Stimulated activated CD4-positive, alpha-beta T cell treated with anti-CD3 and anti-CD28 coated beads, Interleukin-15, amount 100 ng/mL, for 24 hours (primary cell): Measurements from ENCODE around the gene B3GALNT1.

Source experiments
- DNase-seq: peaks from one replicate; pipeline ENCODE4 v3.0.0-alpha.2; 2020

Gene B3GALNT1

GRCh38 chr3:161072751-161073150 is 32.4 kb downstream of the B3GALNT1 start:
- no peak for DNase-seq

- no peak for DNase-seq
Measured at GRCh38 chr3:161072211-161072621, 32.9 kb downstream of the B3GALNT1 start.

DNA sequence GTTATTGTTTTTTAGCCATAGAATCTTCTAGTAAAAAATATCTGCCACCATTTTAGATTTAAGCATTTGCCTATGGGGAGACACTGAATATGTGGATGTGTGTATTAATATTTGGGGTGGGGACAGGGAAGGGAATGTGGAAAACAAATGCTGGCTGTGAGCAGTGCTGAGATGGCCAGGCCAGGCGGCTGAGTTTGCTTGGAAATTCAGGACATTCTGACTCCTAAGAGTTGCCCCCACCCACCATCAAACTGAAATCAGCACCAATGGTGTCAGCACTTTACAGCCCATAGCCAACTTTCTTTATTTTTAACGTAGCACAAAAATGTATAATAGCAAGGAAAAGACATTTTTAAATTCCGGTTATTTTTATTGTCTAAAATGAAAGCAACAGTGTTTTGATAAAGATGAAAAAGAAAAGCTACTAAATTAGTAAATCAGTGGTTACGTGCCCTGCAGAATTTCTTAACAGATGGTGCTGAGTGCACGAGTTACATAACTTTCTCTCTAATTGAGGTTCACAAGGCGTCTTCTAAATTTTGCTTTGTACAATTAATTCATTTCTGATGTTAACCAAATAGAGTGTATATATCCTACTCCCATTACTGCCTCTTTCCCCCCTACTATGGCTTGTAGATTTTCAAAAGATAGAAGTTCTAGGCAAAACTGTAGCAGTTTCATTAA is 34.0 kb downstream of the B3GALNT1 start:
- no peak for DNase-seq

DNA sequence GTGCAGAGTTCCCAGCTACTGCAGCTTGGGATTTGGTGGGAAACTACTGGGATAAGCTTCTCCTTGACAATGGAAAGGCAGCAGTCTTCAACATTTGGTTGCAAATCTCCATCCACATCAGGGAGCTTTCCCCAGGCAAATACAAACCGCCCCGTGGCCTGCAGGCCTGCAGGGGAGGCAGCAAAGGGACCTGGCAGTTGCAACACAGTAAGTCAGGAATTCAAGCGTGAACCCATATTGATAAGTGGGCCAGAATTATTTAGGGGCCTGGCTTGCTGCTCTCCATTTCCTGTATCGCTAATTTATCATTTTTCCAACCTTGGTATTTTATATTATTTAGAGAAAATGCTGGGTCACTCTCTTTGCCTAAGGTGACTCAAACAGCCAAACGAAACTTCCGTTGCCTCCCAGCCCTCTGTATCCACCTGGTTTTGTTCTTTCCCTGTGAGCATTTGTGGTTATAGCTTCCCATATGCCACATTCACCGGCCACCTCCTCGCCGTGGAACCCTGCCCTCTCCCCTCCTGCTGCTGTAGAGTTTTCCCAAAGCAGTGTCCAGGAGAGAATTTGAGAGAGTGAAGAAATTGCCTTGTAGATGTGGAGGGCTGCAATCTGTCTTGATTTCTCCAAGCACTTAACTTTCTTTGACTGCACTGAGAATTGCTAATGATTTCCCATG is 34.8 kb downstream of the B3GALNT1 start:
- no peak for DNase-seq

- DNase-seq = no peak
Measured at GRCh38 chr3:161069511-161070251, 35.5 kb downstream of the B3GALNT1 start.

DNA sequence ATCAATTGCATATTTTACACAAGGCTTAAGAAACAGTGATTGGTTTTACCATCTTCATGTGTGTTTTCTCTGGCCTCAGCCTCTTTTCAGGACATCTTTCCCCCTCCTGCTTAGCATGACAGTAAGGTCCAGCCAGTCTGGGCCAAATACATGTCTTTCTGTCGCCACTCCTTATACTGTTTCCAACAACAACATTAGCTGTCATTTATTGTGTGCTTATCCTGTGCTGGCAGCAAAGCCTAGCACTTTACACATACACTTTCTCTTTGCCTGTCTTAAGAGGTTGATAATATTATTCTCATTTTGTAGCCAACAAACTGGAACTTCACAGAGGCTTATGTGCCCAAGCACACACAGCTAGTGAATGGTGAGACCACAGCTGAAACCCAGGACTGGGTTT is 37.8 kb downstream of the B3GALNT1 start:
- no peak for DNase-seq

DNA sequence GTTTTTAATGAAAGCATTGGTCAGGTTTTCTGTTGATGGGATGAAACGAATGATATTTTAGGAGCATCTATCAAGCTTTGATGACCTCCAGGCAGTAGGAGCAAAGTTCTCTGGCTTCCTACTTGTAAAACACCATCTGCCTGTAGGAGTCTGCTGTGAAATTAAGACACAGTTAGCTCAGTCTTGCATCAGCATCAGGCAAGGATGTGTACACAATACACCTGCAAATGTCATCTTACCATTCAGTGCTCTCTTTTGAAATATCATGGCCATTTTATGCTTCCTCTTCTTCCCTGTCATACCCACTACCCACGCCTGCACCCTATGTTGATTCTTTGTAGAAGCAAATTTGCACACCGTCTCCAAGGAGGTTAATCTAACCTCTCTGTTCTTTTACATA is 38.2 kb downstream of the B3GALNT1 start:
- DNase-seq = no peak

GRCh38 chr3:161064413-161064812 is 40.7 kb downstream of the B3GALNT1 start:
- no peak for DNase-seq

DNA sequence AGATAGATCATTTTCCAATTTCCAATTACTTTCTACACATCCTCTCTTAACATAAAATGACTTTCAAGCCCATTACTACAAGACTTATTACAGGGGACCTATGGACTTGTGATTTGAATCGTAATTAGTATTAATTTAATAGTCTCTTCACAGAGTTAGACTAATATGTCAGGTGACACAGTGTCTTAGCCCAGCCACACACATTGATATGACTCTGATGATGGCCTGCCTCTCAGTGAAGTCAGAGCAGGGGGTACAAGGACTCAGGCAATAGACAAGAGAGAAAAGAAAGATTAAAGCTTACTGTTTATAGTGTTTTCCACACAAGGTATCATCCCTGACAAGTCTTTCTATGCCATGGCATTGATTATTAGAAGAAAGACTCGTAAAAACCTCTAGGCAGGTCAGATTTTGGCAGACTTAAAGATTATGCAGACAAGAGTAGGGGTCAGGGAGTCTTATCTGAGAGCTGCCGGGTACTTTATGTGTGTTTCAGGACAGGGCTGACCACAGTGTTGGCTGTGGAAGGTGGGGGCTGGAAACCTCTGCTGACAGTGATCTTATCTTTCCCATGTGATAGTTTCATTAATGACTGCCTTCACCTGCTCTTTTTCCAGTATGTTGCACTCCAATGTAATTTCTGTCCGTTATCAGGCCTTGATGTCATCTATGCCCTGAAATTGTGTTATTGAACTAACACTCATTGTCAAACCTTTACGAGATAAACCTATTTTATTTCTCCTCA is 50.1 kb downstream of the B3GALNT1 start:
- no peak for DNase-seq

GRCh38 chr3:161051856-161052255 is 53.3 kb downstream of the B3GALNT1 start:
- no peak for DNase-seq

GRCh38 chr3:161050935-161051334 is 54.2 kb downstream of the B3GALNT1 start:
- DNase-seq = no peak

GRCh38 chr3:161049683-161050248 is 55.4 kb downstream of the B3GALNT1 start:
- no peak for DNase-seq

- no peak for DNase-seq
Measured at GRCh38 chr3:161043336-161044035, 61.7 kb downstream of the B3GALNT1 start.

DNA sequence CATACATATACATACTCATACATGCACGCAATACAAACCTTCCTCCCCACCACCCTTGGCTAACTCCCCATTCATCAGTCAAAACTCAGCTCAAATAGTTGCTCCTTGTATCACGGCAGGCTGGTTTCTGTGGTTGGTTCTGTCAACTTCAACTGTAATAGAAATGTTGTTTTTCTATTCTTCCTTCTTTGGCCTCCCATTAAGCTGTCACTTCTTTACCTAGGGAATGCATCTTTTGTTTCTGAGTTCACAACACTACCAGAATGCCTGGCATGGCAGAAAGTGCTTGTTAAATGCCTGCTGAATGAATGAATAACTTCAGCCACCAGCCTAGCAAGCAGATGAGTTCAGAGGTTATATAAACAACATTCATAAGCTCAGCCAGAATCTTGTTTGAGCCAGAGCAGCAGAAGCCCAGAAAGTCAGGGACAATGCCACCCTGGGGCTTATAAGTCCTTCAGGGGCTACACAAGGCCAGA is 63.1 kb downstream of the B3GALNT1 start:
- no peak for DNase-seq

GRCh38 chr3:161038725-161039124 is 66.4 kb downstream of the B3GALNT1 start:
- DNase-seq = no peak

- no peak for DNase-seq
Measured at GRCh38 chr3:161035711-161036110, 69.4 kb downstream of the B3GALNT1 start.

DNA sequence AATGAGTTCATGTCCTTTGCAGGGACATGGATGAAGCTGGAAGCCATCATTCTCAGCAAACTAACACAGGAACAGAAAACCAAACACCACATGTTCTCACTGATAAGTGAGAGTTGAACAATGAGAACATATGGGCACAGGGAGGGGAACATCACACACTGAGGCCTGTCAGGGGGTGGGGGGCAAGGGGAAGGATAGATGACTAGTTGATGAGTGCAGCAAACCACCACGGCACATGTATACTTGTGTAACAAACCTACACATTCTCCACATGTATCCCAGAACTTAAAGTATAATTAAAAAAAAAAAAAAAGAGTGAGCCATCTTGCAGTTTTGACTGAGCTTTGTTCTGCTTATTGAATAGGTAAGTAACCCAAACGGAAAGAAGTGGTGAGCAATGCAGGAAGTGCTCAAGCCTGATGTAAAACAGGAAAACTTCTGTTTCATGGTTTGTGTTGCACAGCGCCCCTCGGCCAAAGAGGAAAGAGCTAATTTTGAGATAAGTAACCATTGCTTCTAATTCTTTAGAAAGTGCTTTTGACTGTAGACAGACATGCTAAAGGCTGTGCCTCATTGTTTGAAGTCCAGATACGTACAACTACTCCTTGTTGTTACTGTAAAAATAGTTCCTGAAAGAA is 70.1 kb downstream of the B3GALNT1 start:
- peak; percentile 28 for DNase-seq
